Liver (tissue), 3 donors: Measurements from ENCODE around the gene DPF3.

ENCODE experiments used
- FOXA1 ChIP-seq: IDR thresholded peaks from 2 replicates; pipeline ENCODE4 v1.6.1; 2016; ENCODE audit warnings: antibody characterized with exemption
- NR2F2 ChIP-seq: IDR thresholded peaks from 2 replicates; pipeline ENCODE4 v1.6.1; 2016; ENCODE audit warnings: antibody characterized with exemption
- RAD21 ChIP-seq, 2 donors: IDR thresholded peaks; 2 replicates each; pipeline ENCODE4 v1.6.1; 2016; ENCODE audit warnings: antibody characterized with exemption in 2 of 2, mild to moderate bottlenecking in 2 of 2
- SP1 ChIP-seq: IDR thresholded peaks from 2 replicates; pipeline ENCODE4 v1.6.1; 2018; ENCODE audit warnings: antibody characterized with exemption, mild to moderate bottlenecking
- TAF1 ChIP-seq: conservative IDR thresholded peaks from 2 replicates; pipeline ENCODE4 v1.6.1; 2016; ENCODE audit warnings: antibody characterized with exemption, mild to moderate bottlenecking
- TF ChIP-seq, protein P1 (sequence below): fragments of 150-350 bp; IDR thresholded peaks from 2 replicates; pipeline ENCODE4 v1.5.1; 2017; ENCODE audit warnings: improper control_type of control experiment, low read depth, low read length; ENCODE audit not compliant: missing input control
- TF ChIP-seq, protein P2 (sequence below): IDR thresholded peaks from 2 replicates; pipeline ENCODE4 v1.6.1; 2016; ENCODE audit warnings: antibody characterized with exemption, mild to moderate bottlenecking
- donor health status: healthy.
- donor health status: healthy.

DNA sequence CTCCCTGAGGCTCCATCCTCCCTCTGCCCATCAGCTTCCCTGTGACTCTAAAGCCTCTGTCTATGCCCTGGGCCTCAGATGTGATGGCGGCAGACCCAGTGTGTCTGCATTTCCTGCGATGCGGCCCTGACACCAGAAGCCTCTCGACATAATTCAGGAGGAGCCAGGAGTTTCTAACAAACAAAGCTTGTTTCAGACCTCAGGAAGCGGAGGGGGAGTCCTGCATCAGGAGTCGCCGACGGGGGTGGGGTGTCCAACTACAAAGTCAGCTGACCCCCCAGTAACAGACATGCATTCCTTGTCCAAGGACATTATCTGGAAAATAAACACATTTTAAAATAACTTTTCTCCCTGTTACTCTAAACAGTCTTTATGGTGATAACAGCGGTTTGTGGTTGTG lies 167.5 kb downstream of the DPF3 start:
- TF ChIP-seq FOXA1 (no peak), NR2F2 (no peak), RAD21 (IDR thresholded peaks at IDR 0.05) (no peak), TAF1 (no peak), SP1 (no peak)
- TF ChIP-seq, protein P1, sequence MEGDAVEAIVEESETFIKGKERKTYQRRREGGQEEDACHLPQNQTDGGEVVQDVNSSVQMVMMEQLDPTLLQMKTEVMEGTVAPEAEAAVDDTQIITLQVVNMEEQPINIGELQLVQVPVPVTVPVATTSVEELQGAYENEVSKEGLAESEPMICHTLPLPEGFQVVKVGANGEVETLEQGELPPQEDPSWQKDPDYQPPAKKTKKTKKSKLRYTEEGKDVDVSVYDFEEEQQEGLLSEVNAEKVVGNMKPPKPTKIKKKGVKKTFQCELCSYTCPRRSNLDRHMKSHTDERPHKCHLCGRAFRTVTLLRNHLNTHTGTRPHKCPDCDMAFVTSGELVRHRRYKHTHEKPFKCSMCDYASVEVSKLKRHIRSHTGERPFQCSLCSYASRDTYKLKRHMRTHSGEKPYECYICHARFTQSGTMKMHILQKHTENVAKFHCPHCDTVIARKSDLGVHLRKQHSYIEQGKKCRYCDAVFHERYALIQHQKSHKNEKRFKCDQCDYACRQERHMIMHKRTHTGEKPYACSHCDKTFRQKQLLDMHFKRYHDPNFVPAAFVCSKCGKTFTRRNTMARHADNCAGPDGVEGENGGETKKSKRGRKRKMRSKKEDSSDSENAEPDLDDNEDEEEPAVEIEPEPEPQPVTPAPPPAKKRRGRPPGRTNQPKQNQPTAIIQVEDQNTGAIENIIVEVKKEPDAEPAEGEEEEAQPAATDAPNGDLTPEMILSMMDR = no peak
- TF ChIP-seq, protein P2, sequence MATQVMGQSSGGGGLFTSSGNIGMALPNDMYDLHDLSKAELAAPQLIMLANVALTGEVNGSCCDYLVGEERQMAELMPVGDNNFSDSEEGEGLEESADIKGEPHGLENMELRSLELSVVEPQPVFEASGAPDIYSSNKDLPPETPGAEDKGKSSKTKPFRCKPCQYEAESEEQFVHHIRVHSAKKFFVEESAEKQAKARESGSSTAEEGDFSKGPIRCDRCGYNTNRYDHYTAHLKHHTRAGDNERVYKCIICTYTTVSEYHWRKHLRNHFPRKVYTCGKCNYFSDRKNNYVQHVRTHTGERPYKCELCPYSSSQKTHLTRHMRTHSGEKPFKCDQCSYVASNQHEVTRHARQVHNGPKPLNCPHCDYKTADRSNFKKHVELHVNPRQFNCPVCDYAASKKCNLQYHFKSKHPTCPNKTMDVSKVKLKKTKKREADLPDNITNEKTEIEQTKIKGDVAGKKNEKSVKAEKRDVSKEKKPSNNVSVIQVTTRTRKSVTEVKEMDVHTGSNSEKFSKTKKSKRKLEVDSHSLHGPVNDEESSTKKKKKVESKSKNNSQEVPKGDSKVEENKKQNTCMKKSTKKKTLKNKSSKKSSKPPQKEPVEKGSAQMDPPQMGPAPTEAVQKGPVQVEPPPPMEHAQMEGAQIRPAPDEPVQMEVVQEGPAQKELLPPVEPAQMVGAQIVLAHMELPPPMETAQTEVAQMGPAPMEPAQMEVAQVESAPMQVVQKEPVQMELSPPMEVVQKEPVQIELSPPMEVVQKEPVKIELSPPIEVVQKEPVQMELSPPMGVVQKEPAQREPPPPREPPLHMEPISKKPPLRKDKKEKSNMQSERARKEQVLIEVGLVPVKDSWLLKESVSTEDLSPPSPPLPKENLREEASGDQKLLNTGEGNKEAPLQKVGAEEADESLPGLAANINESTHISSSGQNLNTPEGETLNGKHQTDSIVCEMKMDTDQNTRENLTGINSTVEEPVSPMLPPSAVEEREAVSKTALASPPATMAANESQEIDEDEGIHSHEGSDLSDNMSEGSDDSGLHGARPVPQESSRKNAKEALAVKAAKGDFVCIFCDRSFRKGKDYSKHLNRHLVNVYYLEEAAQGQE = no peak
